PC-9 (cell line): ENCODE results near the gene CNTN4. TPM values are rescaled to one million over a fixed set of nuclear protein-coding genes. Genes with fewer than 3 reads are reported as not detected.

Experiments
- BruUV-seq: library from RNA; stranded (reverse); fragments of 400-500 nt; replicated peaks from 2 replicates; lab custom pipeline; 2021; lab: Mats Ljungman, UMichigan
- CTCF ChIA-PET: fragments of 300-600 bp; sonication (Branson Sonifier 250); formaldehyde crosslinking; loops from one replicate; lab custom pipeline; 2022; ENCODE audit warnings: antibody characterized with exemption; lab: Charles Lee
- POLR2A ChIA-PET: fragments of 300-600 bp; sonication (Branson Sonifier 250); formaldehyde crosslinking; loops from one replicate; lab custom pipeline; 2022; ENCODE audit warnings: antibody characterized with exemption; ENCODE audit not compliant: unreplicated experiment; lab: Charles Lee
- DNase-seq, 2 experiments: peaks; one replicate each; pipeline versions ENCODE4 v3.0.0 to v3.0.0-alpha.2; 2015 to 2022; ENCODE audit warnings: mixed read lengths in 1 of 2
- H2AFZ ChIP-seq: fragments of 200-600 bp; sonication (generic); 2 replicates; pipeline ENCODE4 v1.8.1; 2017; ENCODE audit warnings: antibody characterized with exemption
- H3F3A ChIP-seq: fragments of 200-600 bp; sonication (generic); 2 replicates; pipeline ENCODE4 v1.8.1; 2017; ENCODE audit warnings: antibody characterized with exemption, mild to moderate bottlenecking, low read depth; ENCODE audit not compliant: insufficient read depth
- H3K27ac ChIP-seq: fragments of 200-600 bp; sonication (generic); 2 replicates; pipeline ENCODE4 v1.6.1; 2016; ENCODE audit warnings: mixed run types
- H3K27me3 ChIP-seq: fragments of 200-600 bp; sonication (generic); 2 replicates; pipeline ENCODE4 v1.6.1; 2016; ENCODE audit warnings: low read depth, mixed run types; ENCODE audit not compliant: insufficient read depth
- H3K36me3 ChIP-seq: fragments of 200-600 bp; sonication (generic); 2 replicates; pipeline ENCODE4 v1.6.1; 2016; ENCODE audit warnings: low read depth, mixed run types
- H3K4me1 ChIP-seq: fragments of 200-600 bp; sonication (generic); replicated peaks from 2 replicates; pipeline ENCODE4 v1.6.1; 2016; ENCODE audit warnings: mixed run types; ENCODE audit not compliant: insufficient read depth
- H3K4me2 ChIP-seq: fragments of 200-600 bp; sonication (generic); 2 replicates; pipeline ENCODE4 v1.6.1; 2017; ENCODE audit warnings: mixed run types
- H3K4me3 ChIP-seq: fragments of 200-600 bp; sonication (generic); 2 replicates; pipeline ENCODE4 v1.6.1; 2016; ENCODE audit warnings: mixed run types
- H3K79me2 ChIP-seq: fragments of 200-600 bp; sonication (generic); 2 replicates; pipeline ENCODE4 v1.6.1; 2017; ENCODE audit warnings: low read depth, mixed run types
- H3K9me2 ChIP-seq: fragments of 200-600 bp; sonication (generic); 2 replicates; pipeline ENCODE4 v1.8.1; 2017; ENCODE audit warnings: mild to moderate bottlenecking; ENCODE audit not compliant: insufficient read depth
- H3K9me3 ChIP-seq: fragments of 200-600 bp; sonication (generic); 2 replicates; pipeline ENCODE4 v1.8.1; 2016; ENCODE audit warnings: low read depth; ENCODE audit not compliant: insufficient read depth
- H4K20me1 ChIP-seq: fragments of 200-600 bp; sonication (generic); 2 replicates; pipeline ENCODE4 v1.8.1; 2017; ENCODE audit not compliant: insufficient read depth
- EZH2 ChIP-seq: fragments of 200-600 bp; sonication (generic); IDR thresholded peaks from 2 replicates; pipeline ENCODE4 v1.8.0; 2017; ENCODE audit warnings: antibody characterized with exemption, low read depth
- intact Hi-C: fragments of 100-400 bp; cut with micrococcal nuclease; formaldehyde crosslinking; loops from one replicate; pipeline ENCODE4 v1.10.0; 2022; ENCODE audit not compliant: unreplicated experiment
- total RNA-seq: library from RNA; stranded (reverse); gene quantifications from 2 replicates; pipeline ENCODE4 v1.2.3, GENCODE V29; 2021
- TF ChIP-seq, protein P1 (sequence below): fragments of 200-600 bp; sonication (generic); conservative IDR thresholded peaks from 2 replicates; pipeline ENCODE4 v1.6.1; 2017; ENCODE audit warnings: mixed run types, antibody characterized with exemption, mild to moderate bottlenecking, moderate library complexity

The CNTN4 gene
- total RNA-seq, 1 experiment from 2014 or later = not detected

DNA sequence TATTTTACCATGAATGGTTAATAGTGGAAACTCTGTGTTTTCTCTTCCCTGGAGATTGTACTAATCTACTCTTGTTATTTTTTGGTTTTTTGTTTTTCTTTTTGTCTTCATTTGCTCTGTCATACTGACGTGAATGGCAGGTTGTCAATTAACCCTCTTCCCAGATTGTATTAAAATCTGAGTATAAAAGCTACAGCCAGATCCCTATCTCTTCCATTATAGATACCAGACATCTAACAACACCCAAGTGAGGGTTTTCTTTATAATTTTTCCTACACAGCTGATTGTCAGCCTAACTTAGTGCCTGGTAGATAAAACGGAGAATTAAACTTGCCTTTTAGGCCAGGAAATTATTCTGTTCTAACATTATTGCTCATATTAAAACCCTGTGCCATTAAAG lies 848.9 kb downstream of the CNTN4 start:
- H2AFZ ChIP-seq = no peak overlapping the region
- H3K27ac ChIP-seq = no peak overlapping the region
- intact Hi-C loops = no loop called here
- ChIA-PET CTCF (no interaction called here), POLR2A (no interaction called here)
- H3K9me2 ChIP-seq = no peaks in the 10 kb centered on the region
- H3K36me3 ChIP-seq = no peaks in the 10 kb centered on the region
- BruUV-seq = no TSS peak
- no peaks in the 10 kb centered on the region for H4K20me1 ChIP-seq
- H3K79me2 ChIP-seq = no peaks in the 10 kb centered on the region
- H3K27me3 ChIP-seq = no peaks in the 10 kb centered on the region
- no peaks in the 10 kb centered on the region for H3K4me1 ChIP-seq
- no peaks in the 10 kb centered on the region for H3K9me3 ChIP-seq
- DNase-seq = no peak
- no peaks in the 10 kb centered on the region for H3F3A ChIP-seq
- TF ChIP-seq, protein P1, sequence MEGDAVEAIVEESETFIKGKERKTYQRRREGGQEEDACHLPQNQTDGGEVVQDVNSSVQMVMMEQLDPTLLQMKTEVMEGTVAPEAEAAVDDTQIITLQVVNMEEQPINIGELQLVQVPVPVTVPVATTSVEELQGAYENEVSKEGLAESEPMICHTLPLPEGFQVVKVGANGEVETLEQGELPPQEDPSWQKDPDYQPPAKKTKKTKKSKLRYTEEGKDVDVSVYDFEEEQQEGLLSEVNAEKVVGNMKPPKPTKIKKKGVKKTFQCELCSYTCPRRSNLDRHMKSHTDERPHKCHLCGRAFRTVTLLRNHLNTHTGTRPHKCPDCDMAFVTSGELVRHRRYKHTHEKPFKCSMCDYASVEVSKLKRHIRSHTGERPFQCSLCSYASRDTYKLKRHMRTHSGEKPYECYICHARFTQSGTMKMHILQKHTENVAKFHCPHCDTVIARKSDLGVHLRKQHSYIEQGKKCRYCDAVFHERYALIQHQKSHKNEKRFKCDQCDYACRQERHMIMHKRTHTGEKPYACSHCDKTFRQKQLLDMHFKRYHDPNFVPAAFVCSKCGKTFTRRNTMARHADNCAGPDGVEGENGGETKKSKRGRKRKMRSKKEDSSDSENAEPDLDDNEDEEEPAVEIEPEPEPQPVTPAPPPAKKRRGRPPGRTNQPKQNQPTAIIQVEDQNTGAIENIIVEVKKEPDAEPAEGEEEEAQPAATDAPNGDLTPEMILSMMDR = no peak
- no peak for TF ChIP-seq EZH2
- no peak overlapping the region for H3K4me3 ChIP-seq
- H3K4me2 ChIP-seq = no peak overlapping the region

DNA sequence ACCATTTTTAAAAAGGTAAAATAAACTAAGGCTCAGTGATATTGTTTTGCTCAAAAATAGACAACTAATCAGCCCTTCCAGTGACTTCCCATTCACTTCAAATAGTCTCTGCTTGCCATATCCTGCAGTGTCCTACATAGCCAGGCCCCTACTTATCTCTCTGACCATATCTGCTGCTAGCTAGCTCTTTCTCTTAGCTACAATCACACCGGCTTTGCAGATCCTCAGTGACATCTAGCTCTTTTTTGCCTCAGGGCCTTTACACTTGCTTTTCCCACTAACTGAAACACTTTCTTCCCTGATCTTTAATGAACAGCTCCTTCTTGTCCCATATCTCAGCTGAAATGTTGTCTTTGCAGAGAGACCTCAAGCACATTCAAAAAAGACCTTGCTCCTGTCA lies 850.2 kb downstream of the CNTN4 start:
- no peak overlapping the region for H2AFZ ChIP-seq
- intact Hi-C loops = no loop called here
- no peaks in the 10 kb centered on the region for H3K4me1 ChIP-seq
- H3K4me2 ChIP-seq = no peak overlapping the region
- H3K9me2 ChIP-seq = no peaks in the 10 kb centered on the region
- H3K79me2 ChIP-seq = no peaks in the 10 kb centered on the region
- no peaks in the 10 kb centered on the region for H4K20me1 ChIP-seq
- H3K9me3 ChIP-seq = no peaks in the 10 kb centered on the region
- H3K36me3 ChIP-seq = no peaks in the 10 kb centered on the region
- TF ChIP-seq, protein P1 = no peak
- TF ChIP-seq EZH2 = no peak
- BruUV-seq = no TSS peak
- POLR2A ChIA-PET = no interaction called here
- no peaks in the 10 kb centered on the region for H3F3A ChIP-seq
- H3K4me3 ChIP-seq = no peak overlapping the region
- no peak for DNase-seq
- H3K27ac ChIP-seq = no peak overlapping the region
- H3K27me3 ChIP-seq = no peaks in the 10 kb centered on the region
- CTCF ChIA-PET = no interaction called here

DNA sequence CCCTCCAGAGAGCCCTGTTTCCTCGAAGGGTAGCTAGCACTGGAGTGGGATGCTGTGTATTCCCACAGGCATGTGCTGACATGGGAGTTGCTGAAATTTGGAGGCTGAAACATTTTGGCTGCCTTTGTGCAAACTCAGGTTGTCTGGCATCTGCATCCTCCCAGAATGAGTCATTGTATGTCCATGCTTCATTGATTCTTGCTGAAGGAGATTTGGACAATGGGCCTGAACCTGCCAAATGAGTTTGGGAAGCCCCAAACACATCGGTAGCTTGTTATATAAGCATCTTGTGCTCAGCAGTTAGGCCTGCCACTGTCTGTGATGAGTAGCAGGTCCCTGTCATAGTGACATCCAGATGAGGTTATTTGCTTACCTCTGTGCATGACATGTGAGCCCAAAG lies 851.5 kb downstream of the CNTN4 start:
- no peak overlapping the region for H3K27ac ChIP-seq
- no peaks in the 10 kb centered on the region for H3K36me3 ChIP-seq
- no peaks in the 10 kb centered on the region for H3K79me2 ChIP-seq
- H3K4me2 ChIP-seq = no peak overlapping the region
- H3K9me3 ChIP-seq = no peaks in the 10 kb centered on the region
- H3K9me2 ChIP-seq = no peaks in the 10 kb centered on the region
- CTCF ChIA-PET = no interaction called here
- TF ChIP-seq EZH2 = no peak
- TF ChIP-seq, protein P1 = no peak
- POLR2A ChIA-PET = no interaction called here
- no peaks in the 10 kb centered on the region for H3K4me1 ChIP-seq
- H3K27me3 ChIP-seq = no peaks in the 10 kb centered on the region
- no peaks in the 10 kb centered on the region for H3F3A ChIP-seq
- DNase-seq = no peak
- no peaks in the 10 kb centered on the region for H4K20me1 ChIP-seq
- no TSS peak for BruUV-seq
- no peak overlapping the region for H3K4me3 ChIP-seq
- intact Hi-C loops = no loop called here
- H2AFZ ChIP-seq = no peak overlapping the region
